ENCODE measurements around the gene PRPF40B.

The PRPF40B gene

DNA sequence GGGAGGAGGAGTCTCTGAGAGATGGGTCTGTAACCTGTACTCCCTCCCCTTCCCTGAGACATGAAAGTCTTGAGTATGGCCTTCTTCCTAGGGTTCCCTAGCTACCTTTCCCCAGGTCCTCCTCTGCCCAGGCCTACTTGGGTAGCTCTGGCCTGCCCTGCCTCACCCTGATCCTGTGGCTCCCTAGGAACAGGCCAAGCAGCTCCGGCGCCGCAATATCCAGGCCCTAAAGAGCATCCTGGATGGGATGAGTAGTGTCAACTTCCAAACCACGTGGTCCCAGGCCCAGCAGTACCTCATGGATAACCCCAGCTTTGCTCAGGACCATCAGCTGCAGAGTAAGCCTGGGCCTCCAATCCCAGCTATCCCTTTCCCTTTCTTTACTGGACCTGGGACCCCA is 12.3 kb downstream of the PRPF40B start:
- no peak for DNase-seq (ENCODE audit: low read depth, low spot score)

- DNase-seq (ENCODE audit: low read depth, low spot score) = no peak
These were observed 13.2 kb downstream of the PRPF40B start for GRCh38 chr12:49636574-49636973.

DNA sequence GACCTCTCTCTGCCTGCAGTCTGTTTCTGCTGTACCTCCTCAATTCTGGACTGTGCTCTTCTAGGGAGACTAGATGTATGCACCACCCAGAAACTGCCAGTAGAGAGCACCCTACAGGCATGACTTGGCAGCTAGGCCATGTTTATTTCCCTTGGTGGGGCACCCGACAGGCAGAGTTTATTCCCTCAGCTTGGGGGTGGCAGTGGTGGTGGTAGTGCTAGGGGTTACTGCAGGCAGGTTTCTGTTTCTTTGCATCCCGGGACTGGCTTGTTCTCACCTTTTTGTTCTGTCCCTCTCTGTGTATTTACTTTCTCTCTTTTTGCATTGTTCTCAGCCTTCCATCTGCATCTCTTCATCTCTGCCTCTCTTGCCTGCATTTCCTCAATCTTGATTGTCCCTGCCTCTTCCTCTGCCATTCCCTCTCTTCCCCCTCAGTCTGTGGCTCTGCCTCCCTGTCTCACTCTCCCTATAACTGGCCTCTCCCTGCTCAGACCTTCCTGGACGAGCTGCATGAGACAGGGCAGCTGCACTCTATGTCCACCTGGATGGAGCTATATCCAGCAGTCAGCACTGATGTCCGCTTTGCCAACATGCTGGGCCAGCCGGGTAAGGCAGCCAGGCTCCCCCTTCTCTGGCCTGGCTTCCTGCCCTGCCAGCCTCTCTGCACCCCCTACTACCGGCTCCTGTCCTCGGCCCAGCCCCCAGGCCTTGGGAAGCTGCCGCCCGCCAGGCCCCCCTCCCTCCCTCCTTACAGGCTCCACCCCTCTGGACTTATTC is 13.8 kb downstream of the PRPF40B start:
- DNase-seq (ENCODE audit: low read depth, low spot score) = peak; percentile 77

DNA sequence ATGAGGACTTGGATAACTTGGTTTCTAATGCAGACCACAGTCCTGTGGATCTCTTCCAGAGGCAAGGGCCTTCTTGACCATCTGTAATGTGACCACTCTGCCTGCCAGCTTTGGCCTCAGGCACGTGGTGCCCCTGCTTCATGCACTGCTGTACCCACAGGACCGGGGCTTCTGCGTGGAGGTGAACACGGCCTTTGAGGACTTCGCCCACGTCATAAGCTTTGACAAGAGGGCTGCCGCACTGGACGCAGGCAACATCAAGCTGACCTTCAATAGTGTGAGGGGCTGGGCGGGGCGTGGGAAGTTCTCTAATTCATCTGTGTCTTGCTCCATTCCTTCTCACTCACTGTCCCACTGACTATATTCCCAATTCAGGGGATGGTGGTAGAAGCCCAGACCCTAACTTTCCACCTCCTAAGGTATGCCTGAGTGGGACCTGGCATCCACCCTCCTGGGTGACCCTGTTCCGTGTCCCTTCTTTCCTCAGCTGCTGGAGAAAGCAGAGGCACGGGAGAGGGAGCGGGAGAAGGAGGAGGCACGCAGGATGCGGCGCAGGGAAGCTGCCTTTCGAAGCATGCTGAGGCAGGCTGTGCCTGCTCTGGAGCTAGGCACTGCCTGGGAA is 18.5 kb downstream of the PRPF40B start:
- no peak for DNase-seq (ENCODE audit: low read depth, low spot score)

- no peak for DNase-seq (ENCODE audit: low read depth, low spot score)
These were observed 19.0 kb downstream of the PRPF40B start for GRCh38 chr12:49642370-49642802.

DNA sequence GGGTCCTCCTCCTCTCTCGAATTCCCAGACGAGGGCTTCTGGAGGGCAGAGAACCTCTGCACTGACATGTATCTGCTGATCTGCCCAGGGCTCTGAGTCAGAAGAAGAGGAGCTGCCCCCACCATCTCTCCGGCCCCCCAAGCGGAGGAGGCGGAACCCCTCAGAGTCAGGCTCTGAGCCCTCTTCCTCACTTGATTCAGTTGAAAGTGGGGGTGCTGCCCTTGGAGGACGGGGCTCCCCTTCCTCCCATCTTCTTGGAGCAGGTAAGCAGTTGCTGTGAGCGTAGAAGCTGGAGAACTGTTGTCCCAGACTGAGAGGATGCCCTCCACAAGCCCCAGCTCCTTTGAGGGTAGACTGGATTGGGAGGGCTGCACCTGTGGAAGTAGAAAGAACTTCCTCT is 19.8 kb downstream of the PRPF40B start:
- no peak for DNase-seq (ENCODE audit: low read depth, low spot score)

GRCh38 chr12:49643961-49644619 is 20.7 kb downstream of the PRPF40B start:
- no peak for DNase-seq (ENCODE audit: low read depth, low spot score)

- peak; percentile 89 for DNase-seq (ENCODE audit: low read depth, low spot score)
These were observed 21.2 kb downstream of the PRPF40B start for GRCh38 chr12:49644620-49644994.

DNA sequence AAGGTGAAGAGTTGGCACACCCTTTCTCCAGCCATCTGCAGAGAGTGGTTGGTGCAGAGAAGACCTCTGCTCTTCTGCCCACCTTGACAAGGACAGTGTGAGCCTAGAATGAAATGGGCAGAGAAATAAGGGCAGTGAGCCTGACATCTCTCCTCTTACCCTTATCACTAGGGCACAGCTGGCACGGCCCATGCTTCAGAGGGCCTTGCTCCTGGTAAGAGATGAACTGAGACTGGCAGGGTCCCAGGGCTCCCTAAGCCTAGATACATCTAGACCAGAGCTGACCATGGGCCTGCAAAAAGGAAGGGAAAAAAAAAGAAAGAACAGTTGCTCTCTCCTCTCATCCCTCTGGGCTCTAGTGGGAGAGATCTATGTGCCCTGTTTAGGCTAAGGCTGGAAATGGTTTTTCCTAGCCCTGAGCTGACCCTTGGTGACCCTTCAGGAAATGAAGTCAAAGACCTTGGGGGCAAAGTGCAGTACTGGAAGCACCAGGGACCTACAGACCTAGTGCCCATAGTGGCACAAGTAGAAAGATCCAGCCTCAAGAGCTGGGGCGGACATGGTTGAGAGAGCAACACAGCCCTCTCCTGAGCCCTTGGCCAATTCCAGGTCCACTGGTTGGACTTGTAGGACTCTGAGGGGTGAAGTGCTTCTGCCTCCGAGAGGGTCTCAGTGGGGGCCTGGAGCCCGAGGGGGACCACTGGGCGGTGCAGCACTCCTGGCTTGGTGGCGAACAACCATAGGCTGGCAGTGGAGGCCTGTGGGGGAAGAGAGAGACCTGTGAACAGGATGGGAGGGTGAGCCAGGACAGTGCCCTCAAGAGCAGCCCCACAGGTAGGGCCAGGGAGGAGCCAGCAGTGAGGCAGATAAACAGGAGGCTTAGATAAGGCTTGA is 22.0 kb downstream of the PRPF40B start:
- no peak for DNase-seq (ENCODE audit: low read depth, low spot score)

- no peak for DNase-seq (ENCODE audit: low read depth, low spot score)
These were observed 23.0 kb downstream of the PRPF40B start for GRCh38 chr12:49646331-49646830.

DNA sequence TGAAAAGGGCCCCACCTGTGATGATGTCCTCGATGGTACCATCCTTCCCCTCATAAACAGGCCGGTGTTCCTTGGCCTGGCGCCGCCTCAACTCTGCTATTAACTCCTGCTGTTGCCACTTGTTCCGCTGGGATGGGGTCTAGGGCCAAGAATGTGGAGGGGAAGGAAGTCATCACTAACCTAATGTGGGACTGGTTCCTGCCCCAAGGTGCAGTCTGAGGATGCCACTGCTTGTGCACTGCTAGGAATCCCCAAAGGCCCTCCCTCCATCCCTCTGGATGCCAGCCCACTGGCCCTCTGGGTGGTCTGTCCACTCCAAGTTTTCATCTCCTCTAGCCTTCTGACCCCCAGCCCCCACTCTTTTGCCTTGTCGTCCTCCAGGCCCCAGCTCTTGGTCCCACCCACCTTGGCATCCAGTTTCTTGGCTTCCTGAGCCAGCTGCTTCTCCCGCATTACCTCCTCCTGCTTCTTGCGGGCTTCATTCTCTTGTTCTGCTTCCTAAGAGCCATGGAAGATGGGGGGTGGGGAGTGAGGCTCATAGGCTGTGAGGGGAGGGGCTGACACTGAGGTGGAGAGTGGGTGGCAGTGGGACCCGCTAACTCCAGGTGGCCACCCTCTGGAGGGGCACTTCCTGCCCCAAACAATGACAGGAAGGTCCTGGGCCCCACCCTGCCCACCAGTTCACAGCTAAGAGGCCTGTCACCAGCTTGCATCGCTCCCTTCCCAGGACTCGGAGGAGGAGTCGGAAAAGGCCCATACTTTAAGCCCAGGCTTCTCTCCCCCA is 23.7 kb downstream of the PRPF40B start:
- no peak for DNase-seq (ENCODE audit: low read depth, low spot score)

DNA sequence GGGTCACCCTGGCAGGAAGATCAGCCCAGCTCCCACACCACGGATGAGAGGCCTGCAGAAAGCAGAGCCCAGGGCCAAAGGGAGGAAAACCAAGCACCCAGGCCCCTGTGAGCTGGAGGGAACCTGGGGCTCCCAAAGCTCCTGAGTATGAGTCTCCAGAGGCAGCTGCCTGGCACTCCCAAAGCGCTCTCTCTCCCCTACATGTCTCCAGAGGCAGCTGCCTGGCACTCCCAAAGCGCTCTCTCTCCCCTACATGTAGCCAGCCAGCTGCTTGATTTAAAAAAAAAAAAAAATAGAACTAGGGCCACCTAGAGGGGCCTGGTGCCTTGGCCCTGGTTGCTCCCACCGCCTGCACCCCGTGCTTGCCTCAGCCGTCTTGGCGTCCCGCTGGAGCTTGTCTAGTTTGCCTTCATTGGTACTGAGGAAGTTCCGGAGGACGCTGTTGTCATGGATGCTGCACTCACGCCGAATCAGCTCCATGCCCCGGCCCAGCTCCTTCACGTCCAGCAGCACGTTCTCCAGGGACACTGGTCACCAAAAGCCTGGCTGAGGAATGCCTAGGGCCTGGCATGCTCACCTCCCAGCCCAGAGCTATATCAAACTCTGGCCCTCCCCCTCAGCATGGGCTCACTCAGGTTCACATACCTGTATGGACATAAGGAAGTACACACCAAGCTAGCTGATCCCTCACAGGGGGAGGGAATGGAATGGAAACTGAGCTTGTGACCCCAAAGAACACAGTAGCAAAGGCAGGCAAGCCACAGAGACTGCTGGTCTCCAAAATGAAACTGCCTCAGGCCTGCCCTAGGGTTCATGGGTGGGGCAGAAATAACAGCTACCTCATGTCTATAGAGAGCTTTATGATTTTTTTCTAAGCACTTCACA is 24.7 kb downstream of the PRPF40B start:
- no peak for DNase-seq (ENCODE audit: low read depth, low spot score)

GRCh38 chr12:49648712-49649003 is 25.3 kb downstream of the PRPF40B start:
- DNase-seq (ENCODE audit: low read depth, low spot score) = no peak

- DNase-seq (ENCODE audit: low read depth, low spot score) = no peak
These were observed 26.1 kb downstream of the PRPF40B start for GRCh38 chr12:49649445-49649844.

DNA sequence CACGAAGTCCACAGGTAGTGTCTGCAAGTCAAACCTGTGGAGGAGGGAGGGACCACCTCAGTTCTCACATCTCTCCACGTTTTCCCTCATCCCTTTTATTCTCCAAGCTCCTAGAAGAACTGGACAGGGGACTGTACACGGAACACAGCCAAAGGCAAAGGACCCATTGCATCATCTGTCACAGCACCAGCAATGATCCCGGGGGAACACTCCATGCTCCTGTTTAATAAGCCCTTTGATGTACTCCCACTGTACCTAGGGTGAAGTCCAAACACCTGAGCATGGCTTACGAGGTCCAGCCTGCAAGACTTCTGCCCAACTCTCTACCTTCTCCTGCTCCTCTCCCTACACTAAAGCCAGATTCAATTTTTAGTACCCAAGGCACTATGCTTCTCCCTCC is 26.5 kb downstream of the PRPF40B start:
- no peak for DNase-seq (ENCODE audit: low read depth, low spot score)

DNA sequence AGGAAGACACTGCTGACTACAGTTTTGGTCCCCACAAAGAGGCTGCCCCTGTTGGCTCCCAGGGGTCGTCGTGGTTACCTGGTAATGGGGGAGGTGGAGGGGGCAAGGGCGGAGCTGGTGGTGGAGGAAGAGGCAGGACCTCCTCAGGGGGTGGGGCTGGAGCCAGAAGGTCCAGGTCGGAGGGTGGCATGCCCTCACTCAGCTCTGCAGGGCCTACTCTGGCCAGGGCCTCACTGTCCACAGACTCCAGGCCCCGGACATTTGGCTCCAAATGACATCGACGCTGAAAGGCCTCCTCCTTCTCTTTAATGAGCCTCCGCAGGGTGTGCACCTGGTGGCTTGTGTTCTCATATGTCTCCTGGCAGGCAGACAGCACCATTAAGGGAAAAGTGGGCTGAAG is 28.5 kb downstream of the PRPF40B start:
- no peak for DNase-seq (ENCODE audit: low read depth, low spot score)

- no peak for DNase-seq (ENCODE audit: low read depth, low spot score)
These were observed 29.7 kb downstream of the PRPF40B start for GRCh38 chr12:49652921-49653520.

DNA sequence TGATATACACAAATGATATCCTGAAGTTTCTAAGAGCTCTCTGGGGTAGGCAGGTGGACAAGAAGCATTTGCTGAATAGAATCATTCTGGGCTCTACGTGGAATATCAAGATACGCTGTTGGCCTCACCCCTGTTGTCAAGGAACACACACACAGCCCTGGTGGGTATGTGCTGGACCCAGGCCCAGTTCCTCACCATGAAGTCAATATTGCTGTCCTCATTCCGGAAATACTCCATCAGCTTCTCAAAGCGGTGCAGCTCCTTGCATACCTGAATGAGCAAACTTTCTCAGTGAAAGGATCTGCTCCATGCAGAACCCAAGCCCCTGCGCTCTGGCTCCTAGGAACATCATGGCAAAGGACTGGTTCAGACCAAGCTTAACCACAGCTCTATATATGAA is 31.4 kb downstream of the PRPF40B start:
- no peak for DNase-seq (ENCODE audit: low read depth, low spot score)

DNA sequence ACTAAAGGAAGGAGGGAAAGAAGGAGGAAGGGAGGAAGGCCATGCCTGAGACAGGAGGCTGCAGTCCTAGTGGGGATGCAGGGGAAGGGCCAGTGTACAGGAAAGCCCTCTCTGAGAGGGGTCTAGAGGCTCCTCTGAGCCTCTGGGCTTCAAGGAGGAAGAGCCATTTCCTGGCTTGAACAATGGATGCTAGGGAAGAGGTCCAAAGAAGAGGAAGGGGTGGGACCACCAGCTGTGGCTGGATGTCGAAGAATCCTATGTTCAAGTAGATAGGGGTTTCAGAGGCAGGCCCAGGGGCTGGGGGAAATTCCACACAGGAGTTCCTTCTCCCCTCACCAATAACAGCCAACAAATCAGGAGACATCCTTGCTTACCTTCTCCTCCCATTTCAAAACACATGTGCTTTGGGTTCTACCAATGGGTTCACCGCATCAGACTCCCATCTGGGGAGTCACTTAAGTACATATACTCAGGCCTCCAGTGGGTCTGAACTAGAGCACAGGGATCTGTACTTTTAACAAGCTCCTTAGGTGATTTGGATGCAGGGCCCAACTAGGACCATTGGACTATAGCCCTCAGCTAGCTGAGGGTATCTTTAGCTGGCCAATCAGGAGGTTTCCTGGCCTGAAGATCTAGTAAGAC is 32.4 kb downstream of the PRPF40B start:
- DNase-seq (ENCODE audit: low read depth, low spot score) = no peak
